Testis (tissue), 2 donors: Measurements from ENCODE around the gene CD1E.

Source experiments
- POLR2A ChIP-seq: fragments of 450-650 bp; IDR thresholded peaks from one replicate; pipeline ENCODE4 v1.6.1; 2017; ENCODE audit warnings: antibody characterized with exemption, mild to moderate bottlenecking, moderate library complexity
- TF ChIP-seq, protein P1 (sequence below), 3 experiments: fragments of 450-650 bp in 2 of 3; fragments of 200-600 bp in 1 of 3; sonication (generic) in 1 of 3; IDR thresholded peaks; one replicate each; pipeline ENCODE4 v1.5.1; 2016 to 2019; ENCODE audit warnings: antibody characterized with exemption in 3 of 3, mild to moderate bottlenecking in 2 of 3, moderate library complexity in 1 of 3

DNA sequence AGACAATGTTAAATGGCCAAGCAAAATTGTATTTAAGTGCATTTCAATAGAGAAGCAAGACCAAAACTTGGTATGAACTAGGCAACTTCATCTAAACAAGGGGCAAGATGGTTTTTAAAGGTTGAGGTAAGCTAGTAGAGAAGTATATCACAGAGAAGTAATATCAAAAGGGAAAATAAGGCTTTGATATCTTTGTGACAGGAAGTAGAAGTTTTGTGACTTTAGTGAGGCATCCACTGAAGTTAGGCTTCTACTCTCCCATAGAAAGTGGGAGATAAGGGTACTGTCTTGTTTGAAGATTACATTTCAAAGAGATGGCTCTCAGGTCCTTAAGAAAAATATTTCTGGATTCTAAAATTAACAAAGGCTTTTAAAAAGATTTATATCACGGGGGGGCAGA lies 36.6 kb downstream of the CD1E start:
- TF ChIP-seq, protein P1, sequence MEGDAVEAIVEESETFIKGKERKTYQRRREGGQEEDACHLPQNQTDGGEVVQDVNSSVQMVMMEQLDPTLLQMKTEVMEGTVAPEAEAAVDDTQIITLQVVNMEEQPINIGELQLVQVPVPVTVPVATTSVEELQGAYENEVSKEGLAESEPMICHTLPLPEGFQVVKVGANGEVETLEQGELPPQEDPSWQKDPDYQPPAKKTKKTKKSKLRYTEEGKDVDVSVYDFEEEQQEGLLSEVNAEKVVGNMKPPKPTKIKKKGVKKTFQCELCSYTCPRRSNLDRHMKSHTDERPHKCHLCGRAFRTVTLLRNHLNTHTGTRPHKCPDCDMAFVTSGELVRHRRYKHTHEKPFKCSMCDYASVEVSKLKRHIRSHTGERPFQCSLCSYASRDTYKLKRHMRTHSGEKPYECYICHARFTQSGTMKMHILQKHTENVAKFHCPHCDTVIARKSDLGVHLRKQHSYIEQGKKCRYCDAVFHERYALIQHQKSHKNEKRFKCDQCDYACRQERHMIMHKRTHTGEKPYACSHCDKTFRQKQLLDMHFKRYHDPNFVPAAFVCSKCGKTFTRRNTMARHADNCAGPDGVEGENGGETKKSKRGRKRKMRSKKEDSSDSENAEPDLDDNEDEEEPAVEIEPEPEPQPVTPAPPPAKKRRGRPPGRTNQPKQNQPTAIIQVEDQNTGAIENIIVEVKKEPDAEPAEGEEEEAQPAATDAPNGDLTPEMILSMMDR (IDR thresholded peaks at IDR 0.05), result no peak
- no peak for TF ChIP-seq POLR2A
